HL-60 (cell line): Measurements from ENCODE around the gene URB2.

Source experiments
- CTCF ChIP-seq: IDR thresholded peaks from one replicate; pipeline ENCODE4 v1.5.1; 2011; ENCODE audit warnings: low read length, control low read depth, inconsistent platforms; ENCODE audit not compliant: insufficient read depth
- POLR2AphosphoS5 ChIP-seq: IDR thresholded peaks from 2 replicates; pipeline ENCODE4 v1.6.1; 2012; ENCODE audit warnings: low read depth

- TF ChIP-seq CTCF (no peak), POLR2AphosphoS5 (no peak)
Observed at GRCh38 chr1:229623838-229624237, 2.2 kb upstream of the URB2 start.
